Sigmoid colon (tissue), 7 donors: Measurements from ENCODE around the gene TOMM20. TPM values are rescaled to one million over a fixed set of nuclear protein-coding genes. Genes with fewer than 3 reads are reported as not detected.

Experiments used
- DNase-seq: peaks from one replicate; pipeline ENCODE4 v3.0.0-alpha.2; 2019
- H3K27ac ChIP-seq, 4 donors: fragments of 200-600 bp; sonication (generic); one replicate each; pipeline ENCODE4 v1.5.1; 2016 to 2019; ENCODE audit warnings: mild to moderate bottlenecking in 1 of 4
- H3K27me3 ChIP-seq, 3 donors: fragments of 200-600 bp; sonication (generic); one replicate each; pipeline ENCODE4 v1.5.1; 2019; ENCODE audit warnings: mild to moderate bottlenecking in 1 of 3
- H3K36me3 ChIP-seq, 4 donors: fragments of 200-600 bp; sonication (generic); one replicate each; pipeline ENCODE4 v1.5.1; 2016 to 2019
- H3K4me1 ChIP-seq, 4 donors: fragments of 200-600 bp; sonication (generic); one replicate each; pipeline ENCODE4 v1.5.1; 2017 to 2019
- H3K4me3 ChIP-seq, 4 donors: fragments of 200-600 bp; sonication (generic); one replicate each; pipeline ENCODE4 v1.5.1; 2017 to 2019; ENCODE audit warnings: mild to moderate bottlenecking in 2 of 4, moderate library complexity in 1 of 4
- H3K9me3 ChIP-seq, 4 donors: fragments of 200-600 bp in 3 of 4; sonication (generic) in 3 of 4; one replicate each; pipeline versions ENCODE4 v1.5.1 to v1.6.1; 2013 to 2019
- CTCF ChIP-seq, 4 experiments: fragments of 450-650 bp in 3 of 4; fragments of 200-600 bp in 1 of 4; IDR thresholded peaks; one replicate each; pipeline ENCODE4 v1.5.1; 2016 to 2019; ENCODE audit warnings: antibody characterized with exemption in 4 of 4, mild to moderate bottlenecking in 3 of 4, moderate library complexity in 2 of 4
- EP300 ChIP-seq, 4 donors: sonication (generic); formaldehyde crosslinking; IDR thresholded peaks; one replicate each; pipeline ENCODE4 v1.6.1; 2017; ENCODE audit warnings: antibody characterized with exemption in 4 of 4
- POLR2A ChIP-seq, 2 donors: fragments of 450-650 bp; IDR thresholded peaks; one replicate each; pipeline ENCODE4 v1.6.1; 2016; ENCODE audit warnings: antibody characterized with exemption in 2 of 2, mild to moderate bottlenecking in 2 of 2, moderate library complexity in 2 of 2
- POLR2AphosphoS5 ChIP-seq, 4 donors: sonication (generic); formaldehyde crosslinking; IDR thresholded peaks; one replicate each; pipeline ENCODE4 v1.6.1; 2017; ENCODE audit warnings: antibody characterized with exemption in 4 of 4
- WGBS, 2 donors: extraction: QIAGEN DNeasy Blood & Tissue Kit; methylation state at CpG; one replicate each; pipeline ENCODE4 v1.1.7; 2013; 5-methylcytosine and 5-hydroxymethylcytosine counted together
- intact Hi-C: fragments of 100-400 bp; cut with DNase I; formaldehyde crosslinking; loops from one replicate; pipeline ENCODE4 v1.15.1; 2023
- polyA plus RNA-seq, 3 donors: library from polyadenylated mRNA; stranded (reverse); fragments of 200-250 nt; gene quantifications; one replicate each; pipeline ENCODE4 v1.2.3, GENCODE V29; 2013
- total RNA-seq, 4 donors: library from RNA; depleted of rRNA; stranded (reverse); fragments of >200 nt; gene quantifications; one replicate each; pipeline ENCODE4 v1.1.0, GENCODE V29; 2016
- donor health status: healthy with polysubstance abuse.
- donor health status: Bipolar disorder and iron deficiency.
- donor health status: healthy.

The TOMM20 gene
- total and polyA plus RNA-seq, 7 donors, result 49.0 to 128 (median 79.3) TPM

GRCh38 chr1:235072096-235072495, 56.5 kb downstream of the TOMM20 start:
- DNase-seq, result no peak

GRCh38 chr1:235070819-235071218, 57.8 kb downstream of the TOMM20 start:
- Histone ChIP-seq H3K4me1 (peaks cover 0 to 50% (median 43%) of the 10 kb centered on the region in 4 donors), H3K9me3 (no peaks in the 10 kb centered on the region), H3K27me3 (no peaks in the 10 kb centered on the region), H3K36me3 (no peaks in the 10 kb centered on the region), H3K27ac (no peak overlapping the region), H3K4me3 (no peak overlapping the region)
- no peak for DNase-seq
- intact Hi-C loops, result no loop called here
- no peak for TF ChIP-seq POLR2AphosphoS5 (IDR thresholded peaks at IDR 0.05)
- no peak for TF ChIP-seq CTCF (IDR thresholded peaks at IDR 0.05)
- no peak for TF ChIP-seq POLR2A (IDR thresholded peaks at IDR 0.05)
- no peak for TF ChIP-seq EP300 (IDR thresholded peaks at IDR 0.05)

More at GRCh38 chr1:235072096-235072495, 56.5 kb downstream of the TOMM20 start:
- intact Hi-C loops, result no loop called here
- Histone ChIP-seq H3K4me1 (peaks cover 0 to 49% (median 43%) of the 10 kb centered on the region in 4 donors), H3K9me3 (no peaks in the 10 kb centered on the region), H3K4me3 (no peak overlapping the region), H3K36me3 (no peaks in the 10 kb centered on the region), H3K27ac (no peak overlapping the region), H3K27me3 (no peaks in the 10 kb centered on the region)
- WGBS, 2 donors, result 89 to 90% methylated on average over 6 of the region's 6 CpGs
- TF ChIP-seq CTCF (IDR thresholded peaks at IDR 0.05), result no peak
- no peak for TF ChIP-seq POLR2AphosphoS5 (IDR thresholded peaks at IDR 0.05)
- no peak for TF ChIP-seq EP300 (IDR thresholded peaks at IDR 0.05)
- TF ChIP-seq POLR2A (IDR thresholded peaks at IDR 0.05), result no peak

DNA sequence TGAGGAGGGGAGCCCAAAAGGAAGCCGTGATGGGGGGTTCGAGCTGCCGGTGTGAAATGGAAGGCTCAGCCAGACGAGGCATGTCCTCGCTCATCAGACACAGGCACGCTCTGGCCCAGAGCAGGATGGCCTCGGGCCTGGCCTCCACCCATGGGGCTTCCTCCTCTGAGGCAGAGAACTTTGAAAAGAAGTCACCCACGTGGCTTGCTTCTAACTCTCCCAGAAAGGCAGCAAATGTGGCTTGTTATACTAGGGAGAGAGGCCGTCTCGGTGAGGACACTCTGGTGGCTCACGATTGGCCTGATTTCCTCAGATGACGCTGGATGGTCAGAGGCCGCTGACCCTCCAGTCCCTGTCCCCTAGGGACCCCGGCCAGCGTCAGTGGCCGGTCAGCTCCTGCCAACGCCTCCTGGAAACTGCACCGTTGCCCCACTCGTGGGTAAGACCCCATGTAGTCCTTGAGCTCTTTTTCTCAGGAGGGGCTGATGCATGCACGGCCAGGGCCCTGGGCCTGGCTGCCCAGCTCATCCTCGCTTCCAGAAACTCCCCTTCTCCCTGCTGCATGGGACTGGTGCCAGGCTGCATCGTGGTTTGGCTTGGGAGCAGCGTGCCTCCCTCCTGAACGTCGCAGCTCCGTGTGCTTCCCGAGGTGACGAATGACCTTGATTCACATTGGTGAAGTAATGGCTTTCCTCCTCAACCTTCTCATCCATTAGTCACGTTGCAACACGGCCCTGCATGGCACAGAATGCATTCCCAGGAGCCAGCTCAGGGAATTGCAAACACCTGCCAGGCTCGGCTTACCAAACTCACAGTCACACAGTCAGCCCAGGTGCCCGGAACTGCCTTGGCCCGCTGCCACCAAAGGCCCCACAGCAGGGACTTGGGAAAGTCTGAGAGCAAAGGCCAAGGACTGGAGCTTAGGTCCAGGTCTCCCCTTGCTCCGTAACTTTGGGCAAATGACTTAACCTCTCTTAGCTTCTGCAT, 58.8 kb downstream of the TOMM20 start:
- Histone ChIP-seq H3K4me3 (no peak overlapping the region), H3K27me3 (no peaks in the 10 kb centered on the region), H3K36me3 (no peaks in the 10 kb centered on the region), H3K27ac (peak overlapping the region in 2 of 4 donors; percentile 5 to 19), H3K9me3 (no peaks in the 10 kb centered on the region), H3K4me1 (peaks cover 0 to 42% (median 36%) of the 10 kb centered on the region in 4 donors)
- WGBS, 2 donors, result 55 to 82% methylated on average over 34 of the region's 34 CpGs
- intact Hi-C loops, result no loop called here
- TF ChIP-seq CTCF (IDR thresholded peaks at IDR 0.05) (no peak), EP300 (IDR thresholded peaks at IDR 0.05) (peak in 1 of 4 donors; percentile 23), POLR2AphosphoS5 (IDR thresholded peaks at IDR 0.05) (peak in 2 of 4 donors; percentile 41 to 60), POLR2A (IDR thresholded peaks at IDR 0.05) (no peak)
- peak; percentile 78 for DNase-seq

GRCh38 chr1:235069176-235069575, 59.5 kb downstream of the TOMM20 start:
- no peaks in the 10 kb centered on the region for H3K9me3 ChIP-seq
- H3K4me1 ChIP-seq, result peaks cover 0 to 35% (median 30%) of the 10 kb centered on the region in 4 donors
- 96 to 97% methylated on average over 5 of the region's 5 CpGs for WGBS, 2 donors

More at GRCh38 chr1:235069176-235069575, 59.5 kb downstream of the TOMM20 start:
- H3K4me3 ChIP-seq, result no peak overlapping the region
- H3K36me3 ChIP-seq, result no peaks in the 10 kb centered on the region
- intact Hi-C loops, result no loop called here
- no peaks in the 10 kb centered on the region for H3K27me3 ChIP-seq
- peak overlapping the region in 1 of 4 donors; percentile 5 for H3K27ac ChIP-seq
- DNase-seq, result no peak
- TF ChIP-seq EP300 (IDR thresholded peaks at IDR 0.05) (no peak), POLR2AphosphoS5 (IDR thresholded peaks at IDR 0.05) (no peak)
